C4-2B (cell line): ENCODE measurements around the gene LAMA2.
A peak's percentile ranks its signal among the peaks of the same experiment; 100 is the strongest.

Experiments used
- H3K27ac ChIP-seq: fragments of 450-650 bp; 2 replicates; pipeline ENCODE4 v1.5.1; 2017
- CTCF ChIP-seq: fragments of 450-650 bp; conservative IDR thresholded peaks from 2 replicates; pipeline ENCODE4 v1.5.1; 2017; ENCODE audit warnings: mild to moderate bottlenecking
- ZFX ChIP-seq: fragments of 450-650 bp; IDR thresholded peaks from 2 replicates; pipeline ENCODE4 v1.6.1; 2017

Gene LAMA2

GRCh38 chr6:129370268-129370916 lies 487.5 kb downstream of the LAMA2 start:
- TF ChIP-seq ZFX: no peak
- peak; percentile 78 for TF ChIP-seq CTCF
- no peak overlapping the region for H3K27ac ChIP-seq

GRCh38 chr6:129381885-129382284 lies 498.9 kb downstream of the LAMA2 start:
- no peak overlapping the region for H3K27ac ChIP-seq
- TF ChIP-seq ZFX (no peak), CTCF (no peak)

GRCh38 chr6:129382916-129383315 lies 500.0 kb downstream of the LAMA2 start:
- H3K27ac ChIP-seq: no peak overlapping the region

GRCh38 chr6:129385117-129385516 lies 502.2 kb downstream of the LAMA2 start:
- TF ChIP-seq CTCF (no peak), ZFX (no peak)
- no peak overlapping the region for H3K27ac ChIP-seq

More at GRCh38 chr6:129382916-129383315, 500.0 kb downstream of the LAMA2 start:
- TF ChIP-seq ZFX (no peak), CTCF (no peak)

- H3K27ac ChIP-seq: no peak overlapping the region
- TF ChIP-seq CTCF: no peak
- no peak for TF ChIP-seq ZFX
Observed at GRCh38 chr6:129390900-129391299, 508.0 kb downstream of the LAMA2 start.

- no peak overlapping the region for H3K27ac ChIP-seq
Observed at GRCh38 chr6:129393654-129394053, 510.7 kb downstream of the LAMA2 start.

GRCh38 chr6:129398764-129399163 lies 515.8 kb downstream of the LAMA2 start:
- no peak for TF ChIP-seq CTCF
- H3K27ac ChIP-seq: no peak overlapping the region

More at GRCh38 chr6:129393654-129394053, 510.7 kb downstream of the LAMA2 start:
- TF ChIP-seq ZFX: no peak

GRCh38 chr6:129402244-129402643 lies 519.3 kb downstream of the LAMA2 start:
- no peak overlapping the region for H3K27ac ChIP-seq
- TF ChIP-seq CTCF: no peak
- TF ChIP-seq ZFX: no peak
